ENCODE measurements around the gene ZBED3. TPM values are rescaled to one million over a fixed set of nuclear protein-coding genes. Genes with fewer than 3 reads are reported as not detected.

Gene ZBED3
- total RNA-seq, 1 experiment from 2014 or later, result 7.0 TPM

GRCh38 chr5:77076961-77077828 lies 9.9 kb downstream of the ZBED3 start (continued):
- TF ChIP-seq AFF4 (CRISPR knock-in tag; IDR thresholded peaks at IDR 0.05; ENCODE audit: borderline replicate concordance) (no peak), AR (CRISPR knock-in tag; IDR thresholded peaks at IDR 0.05) (no peak), FOXP4 (CRISPR knock-in tag; IDR thresholded peaks at IDR 0.05) (no peak), EMX1 (CRISPR knock-in tag; IDR thresholded peaks at IDR 0.05) (no peak), ELF4 (CRISPR knock-in tag; IDR thresholded peaks at IDR 0.05; ENCODE audit: low read depth) (no peak), SP1 (CRISPR knock-in tag; conservative IDR thresholded peaks at IDR 0.05) (peak; percentile 25; the same call in 1 of the 2 replicates), ZNF423 (CRISPR knock-in tag; IDR thresholded peaks at IDR 0.05) (peak; percentile 92), NR1H2 (CRISPR knock-in tag; IDR thresholded peaks at IDR 0.05) (no peak), RELA (CRISPR knock-in tag; IDR thresholded peaks at IDR 0.05; ENCODE audit: borderline replicate concordance) (peak; percentile 18), GTF2I (CRISPR knock-in tag; conservative IDR thresholded peaks at IDR 0.05) (no peak), CDX4 (CRISPR knock-in tag; IDR thresholded peaks at IDR 0.05; ENCODE audit: borderline replicate concordance) (no peak), ZNF138 (CRISPR knock-in tag; conservative IDR thresholded peaks at IDR 0.05) (no peak), ATF6 (CRISPR knock-in tag; IDR thresholded peaks at IDR 0.05) (no peak), ZNF263 (CRISPR knock-in tag; IDR thresholded peaks at IDR 0.05; ENCODE audit: low read depth) (no peak), STAT6 (CRISPR knock-in tag; conservative IDR thresholded peaks at IDR 0.05; ENCODE audit: low read depth) (no peak), ZNF425 (CRISPR knock-in tag; conservative IDR thresholded peaks at IDR 0.05) (no peak), ZNF671 (CRISPR knock-in tag; IDR thresholded peaks at IDR 0.05) (no peak), FOXK1 (CRISPR knock-in tag; IDR thresholded peaks at IDR 0.05) (peak; percentile 11; the same call in 1 of the 2 replicates), ATF3 (CRISPR knock-in tag; conservative IDR thresholded peaks at IDR 0.05) (no peak), IRF1 (CRISPR knock-in tag; IDR thresholded peaks at IDR 0.05) (no peak)
